MM.1S (cell line): ENCODE measurements around the gene HSD3B1.
"Not testable (repeated sequence)": the region's sequence is repeated elsewhere in the genome, so short reads cannot be mapped to it uniquely, and the experiment has no call there.

Experiments used
- DNase-seq: peaks from one replicate; pipeline ENCODE4 v3.0.0-alpha.2; 2015
- H2AFZ ChIP-seq: fragments of 300-600 bp; sonication (generic); 2 replicates; pipeline ENCODE4 v1.6.0; 2016; ENCODE audit warnings: antibody characterized with exemption, low read length
- H3F3A ChIP-seq: fragments of 300-600 bp; sonication (generic); 2 replicates; pipeline ENCODE4 v1.6.1; 2016; ENCODE audit warnings: mild to moderate bottlenecking, antibody characterized with exemption, low read length, moderate library complexity, mixed read lengths; ENCODE audit not compliant: insufficient read depth
- H3K27ac ChIP-seq: fragments of 300-600 bp; sonication (generic); 2 replicates; pipeline ENCODE4 v1.5.1; 2016; ENCODE audit warnings: mild to moderate bottlenecking, low read length
- H3K27me3 ChIP-seq: fragments of 300-600 bp; sonication (generic); replicated peaks from 2 replicates; pipeline ENCODE4 v1.6.0; 2016; ENCODE audit warnings: low read length; ENCODE audit not compliant: insufficient read depth
- H3K36me3 ChIP-seq: fragments of 300-600 bp; sonication (generic); replicated peaks from 2 replicates; pipeline ENCODE4 v1.6.1; 2016; ENCODE audit warnings: mild to moderate bottlenecking, low read length, mixed read lengths; ENCODE audit not compliant: insufficient read depth
- H3K4me1 ChIP-seq: fragments of 300-600 bp; sonication (generic); 2 replicates; pipeline ENCODE4 v1.6.1; 2016; ENCODE audit warnings: low read length, mixed read lengths
- H3K4me2 ChIP-seq: fragments of 300-600 bp; sonication (generic); 2 replicates; pipeline ENCODE4 v1.6.0; 2016; ENCODE audit warnings: low read depth, low read length
- H3K4me3 ChIP-seq: fragments of 300-600 bp; sonication (generic); 2 replicates; pipeline ENCODE4 v1.5.1; 2016; ENCODE audit warnings: low read length, mixed read lengths
- H3K79me2 ChIP-seq: fragments of 300-600 bp; sonication (generic); 2 replicates; pipeline ENCODE4 v1.6.1; 2016; ENCODE audit warnings: mixed run types, low read length, mixed read lengths
- H3K9ac ChIP-seq: fragments of 300-600 bp; sonication (generic); 2 replicates; pipeline ENCODE4 v1.6.1; 2016; ENCODE audit warnings: low read length, mixed read lengths
- H3K9me2 ChIP-seq: fragments of 300-600 bp; sonication (generic); replicated peaks from 2 replicates; pipeline ENCODE4 v1.6.1; 2016; ENCODE audit warnings: mild to moderate bottlenecking, low read length, mixed read lengths; ENCODE audit not compliant: insufficient read depth
- H3K9me3 ChIP-seq: fragments of 300-600 bp; sonication (generic); replicated peaks from 2 replicates; pipeline ENCODE4 v1.6.1; 2016; ENCODE audit warnings: mild to moderate bottlenecking, low read length, mixed read lengths; ENCODE audit not compliant: insufficient read depth
- H4K20me1 ChIP-seq: fragments of 300-600 bp; sonication (generic); 2 replicates; pipeline ENCODE4 v1.6.1; 2016; ENCODE audit warnings: mild to moderate bottlenecking, low read length, moderate library complexity, mixed read lengths; ENCODE audit not compliant: insufficient read depth
- EZH2 ChIP-seq: fragments of 300-600 bp; sonication (generic); optimal IDR thresholded peaks from 2 replicates; pipeline ENCODE3; 2017; ENCODE audit warnings: low read depth, mild to moderate bottlenecking, antibody characterized with exemption, low read length, mixed read lengths
- EZH2phosphoT487 ChIP-seq: fragments of 300-600 bp; sonication (generic); IDR thresholded peaks from 2 replicates; pipeline ENCODE4 v1.6.1; 2018; ENCODE audit warnings: antibody characterized with exemption, low read length
- TF ChIP-seq, protein P1 (sequence below): fragments of 300-600 bp; sonication (generic); IDR thresholded peaks from 2 replicates; pipeline ENCODE4 v1.5.1; 2016; ENCODE audit warnings: antibody characterized with exemption, low read length, mixed read lengths

The HSD3B1 gene

DNA sequence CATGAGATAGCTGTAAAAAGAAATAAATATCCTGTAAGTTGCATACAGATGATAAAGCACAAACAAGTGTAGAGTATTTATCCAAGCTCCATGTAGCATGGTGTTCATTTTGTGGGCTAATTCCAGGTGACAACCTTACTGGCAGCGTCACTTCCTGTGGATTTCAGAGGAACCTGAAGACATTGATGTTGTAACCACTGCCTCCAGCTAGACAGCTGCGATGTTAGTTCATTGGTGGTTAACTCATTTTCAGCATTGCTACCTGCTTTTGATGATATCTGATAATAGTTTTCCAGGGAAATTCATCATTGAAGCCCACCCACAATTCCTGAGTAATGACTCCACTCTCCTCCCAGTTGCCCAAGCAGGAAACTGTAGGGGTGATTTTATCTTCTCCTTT is 3.0 kb downstream of the HSD3B1 start:
- H4K20me1 ChIP-seq = no peaks in the 10 kb centered on the region
- no peaks in the 10 kb centered on the region for H3K9me3 ChIP-seq
- no peaks in the 10 kb centered on the region for H3K79me2 ChIP-seq
- DNase-seq = no peak
- H3F3A ChIP-seq = no peaks in the 10 kb centered on the region
- H2AFZ ChIP-seq = no peak overlapping the region
- no peak overlapping the region for H3K27ac ChIP-seq
- no peaks in the 10 kb centered on the region for H3K27me3 ChIP-seq
- no peaks in the 10 kb centered on the region for H3K4me1 ChIP-seq
- H3K36me3 ChIP-seq = no peaks in the 10 kb centered on the region
- no peaks in the 10 kb centered on the region for H3K9me2 ChIP-seq
- TF ChIP-seq, protein P1, sequence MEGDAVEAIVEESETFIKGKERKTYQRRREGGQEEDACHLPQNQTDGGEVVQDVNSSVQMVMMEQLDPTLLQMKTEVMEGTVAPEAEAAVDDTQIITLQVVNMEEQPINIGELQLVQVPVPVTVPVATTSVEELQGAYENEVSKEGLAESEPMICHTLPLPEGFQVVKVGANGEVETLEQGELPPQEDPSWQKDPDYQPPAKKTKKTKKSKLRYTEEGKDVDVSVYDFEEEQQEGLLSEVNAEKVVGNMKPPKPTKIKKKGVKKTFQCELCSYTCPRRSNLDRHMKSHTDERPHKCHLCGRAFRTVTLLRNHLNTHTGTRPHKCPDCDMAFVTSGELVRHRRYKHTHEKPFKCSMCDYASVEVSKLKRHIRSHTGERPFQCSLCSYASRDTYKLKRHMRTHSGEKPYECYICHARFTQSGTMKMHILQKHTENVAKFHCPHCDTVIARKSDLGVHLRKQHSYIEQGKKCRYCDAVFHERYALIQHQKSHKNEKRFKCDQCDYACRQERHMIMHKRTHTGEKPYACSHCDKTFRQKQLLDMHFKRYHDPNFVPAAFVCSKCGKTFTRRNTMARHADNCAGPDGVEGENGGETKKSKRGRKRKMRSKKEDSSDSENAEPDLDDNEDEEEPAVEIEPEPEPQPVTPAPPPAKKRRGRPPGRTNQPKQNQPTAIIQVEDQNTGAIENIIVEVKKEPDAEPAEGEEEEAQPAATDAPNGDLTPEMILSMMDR = no peak
- no peak for TF ChIP-seq EZH2phosphoT487
- TF ChIP-seq EZH2 = no peak
- no peak overlapping the region for H3K4me3 ChIP-seq
- no peak overlapping the region for H3K4me2 ChIP-seq
- H3K9ac ChIP-seq = no peak overlapping the region

DNA sequence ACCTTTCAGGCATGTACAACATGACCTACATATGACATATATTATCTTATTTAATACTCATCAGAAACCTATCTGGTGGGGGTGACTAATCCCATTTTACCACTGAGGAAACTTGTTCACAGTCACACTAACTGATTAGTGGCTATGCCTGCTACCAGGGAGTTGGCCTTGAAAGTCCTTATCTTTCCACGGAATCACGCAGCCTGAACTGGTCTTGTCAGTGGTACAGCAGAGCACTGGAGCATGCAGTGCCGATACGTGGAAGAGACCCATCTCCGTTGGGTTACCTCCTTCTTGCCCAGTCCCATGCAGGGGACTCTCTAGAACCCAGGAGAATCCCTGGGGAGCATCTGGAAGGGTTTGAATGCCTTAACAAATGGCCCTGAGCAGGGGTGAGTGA is 8.2 kb downstream of the HSD3B1 start:
- TF ChIP-seq EZH2 (no peak), EZH2phosphoT487 (no peak)
- TF ChIP-seq, protein P1 = no peak
- Histone ChIP-seq H3F3A (no peaks in the 10 kb centered on the region), H3K4me3 (no peak overlapping the region), H3K9me2 (no peaks in the 10 kb centered on the region), H3K4me1 (no peaks in the 10 kb centered on the region), H3K4me2 (no peak overlapping the region), H3K27me3 (no peaks in the 10 kb centered on the region), H3K9me3 (no peaks in the 10 kb centered on the region), H4K20me1 (no peaks in the 10 kb centered on the region), H3K9ac (no peak overlapping the region), H3K36me3 (no peaks in the 10 kb centered on the region), H2AFZ (no peak overlapping the region), H3K27ac (no peak overlapping the region), H3K79me2 (no peaks in the 10 kb centered on the region)
- DNase-seq = no peak

DNA sequence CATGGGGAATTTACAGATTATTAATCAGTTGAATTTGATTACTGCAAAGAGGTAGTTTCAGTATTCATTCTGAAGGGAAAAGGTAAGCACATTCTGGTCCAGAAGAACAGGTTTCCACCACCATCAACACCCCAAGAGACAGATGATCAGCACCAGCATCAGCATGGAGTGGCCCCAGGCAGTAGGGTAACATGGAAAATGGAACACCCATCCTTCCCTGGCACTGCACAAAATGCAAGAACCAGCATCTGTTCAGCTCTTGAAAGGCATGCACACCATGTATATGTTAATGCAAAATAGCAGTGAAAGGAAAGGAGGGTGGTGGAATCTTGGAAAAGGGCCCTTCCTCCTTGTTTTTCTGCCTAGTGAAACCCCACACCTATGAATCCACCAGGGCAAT is 9.2 kb downstream of the HSD3B1 start:
- Histone ChIP-seq H3K4me3 (no peak overlapping the region), H4K20me1 (no peaks in the 10 kb centered on the region), H3F3A (no peaks in the 10 kb centered on the region), H3K36me3 (no peaks in the 10 kb centered on the region), H3K9me2 (no peaks in the 10 kb centered on the region), H3K27me3 (no peaks in the 10 kb centered on the region), H3K9me3 (no peaks in the 10 kb centered on the region), H3K4me1 (no peaks in the 10 kb centered on the region), H3K9ac (no peak overlapping the region), H2AFZ (no peak overlapping the region), H3K79me2 (no peaks in the 10 kb centered on the region), H3K4me2 (no peak overlapping the region), H3K27ac (no peak overlapping the region)
- DNase-seq = no peak
- no peak for TF ChIP-seq EZH2
- TF ChIP-seq EZH2phosphoT487 = no peak
- TF ChIP-seq, protein P1 = no peak

DNA sequence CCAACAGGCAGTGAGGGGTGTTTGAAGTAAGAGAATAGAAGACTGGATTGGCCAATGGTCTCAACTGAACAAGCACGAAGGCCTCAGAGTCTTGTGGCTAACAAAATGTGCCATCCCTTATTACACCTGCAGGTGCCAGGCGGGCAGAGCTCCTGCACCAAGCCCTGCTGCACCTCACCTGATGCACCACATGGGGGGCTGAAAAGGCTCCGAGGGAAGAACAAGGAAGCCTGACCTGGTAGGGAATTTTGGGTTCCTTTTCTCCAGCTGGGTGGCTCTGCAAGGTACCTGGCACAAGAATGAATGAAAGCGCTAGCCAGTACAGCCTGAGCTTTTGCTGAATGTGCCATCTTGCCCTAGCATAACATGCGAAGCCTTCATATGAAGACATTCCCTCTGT is 9.7 kb downstream of the HSD3B1 start:
- Histone ChIP-seq H4K20me1 (no peaks in the 10 kb centered on the region), H3K9me3 (no peaks in the 10 kb centered on the region), H2AFZ (no peak overlapping the region), H3K4me3 (no peak overlapping the region), H3F3A (no peaks in the 10 kb centered on the region), H3K9ac (no peak overlapping the region), H3K79me2 (no peaks in the 10 kb centered on the region), H3K4me1 (no peaks in the 10 kb centered on the region), H3K27ac (no peak overlapping the region), H3K27me3 (no peaks in the 10 kb centered on the region), H3K9me2 (no peaks in the 10 kb centered on the region), H3K36me3 (no peaks in the 10 kb centered on the region), H3K4me2 (no peak overlapping the region)
- no peak for DNase-seq
- TF ChIP-seq, protein P1 = no peak

DNA sequence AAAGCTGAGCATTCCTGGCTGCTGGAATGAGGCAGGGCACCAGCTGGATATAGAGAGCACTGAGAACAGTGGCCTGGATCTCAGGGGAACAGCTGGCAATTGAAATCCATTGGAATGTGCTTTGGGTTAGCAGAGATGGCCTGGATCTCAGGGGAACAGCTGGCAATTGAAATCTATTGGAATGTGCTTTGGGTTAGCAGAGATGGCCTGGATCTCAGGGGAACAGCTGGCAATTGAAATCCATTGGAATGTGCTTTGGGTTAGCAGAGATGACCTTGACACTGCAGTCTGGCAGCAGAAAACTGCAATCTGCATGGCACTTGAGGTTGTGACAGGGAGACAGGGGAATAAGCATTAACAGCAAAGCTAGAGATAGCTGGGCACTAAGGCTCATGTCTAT is 10.7 kb downstream of the HSD3B1 start:
- not testable (repeated sequence) for H3K4me1 ChIP-seq, H3F3A ChIP-seq, H3K4me3 ChIP-seq, H4K20me1 ChIP-seq, H3K79me2 ChIP-seq, H3K9me2 ChIP-seq, H2AFZ ChIP-seq, H3K27ac ChIP-seq, DNase-seq, H3K27me3 ChIP-seq, H3K9ac ChIP-seq, H3K9me3 ChIP-seq, H3K36me3 ChIP-seq, H3K4me2 ChIP-seq
